Lower lobe of right lung (tissue), 2 donors: Measurements from ENCODE around the gene PRDM11. TPM values are rescaled to one million over a fixed set of nuclear protein-coding genes. Genes with fewer than 3 reads are reported as not detected.

ENCODE experiments used
- ATAC-seq, 2 donors: fragments of 200-7000 bp; cut with Tn5 transposase; one replicate each; pipeline ENCODE4 v1.9.1; 2020 to 2022; ENCODE audit warnings: mild to moderate bottlenecking in 2 of 2, moderate library complexity in 2 of 2
- DNase-seq: peaks from one replicate; pipeline ENCODE4 v3.0.0-alpha.2; 2020
- H3K27ac ChIP-seq: fragments of 200-600 bp; one replicate; pipeline ENCODE4 v1.8.0; 2022
- H3K27me3 ChIP-seq: fragments of 200-600 bp; one replicate; pipeline ENCODE4 v1.8.0; 2022; ENCODE audit warnings: low read depth
- H3K36me3 ChIP-seq: fragments of 200-600 bp; one replicate; pipeline ENCODE4 v1.8.0; 2022; ENCODE audit warnings: mild to moderate bottlenecking
- H3K4me1 ChIP-seq: fragments of 200-600 bp; one replicate; pipeline ENCODE4 v1.8.0; 2022
- H3K4me3 ChIP-seq: fragments of 200-600 bp; one replicate; pipeline ENCODE4 v1.8.0; 2022; ENCODE audit warnings: mild to moderate bottlenecking
- H3K9me3 ChIP-seq: fragments of 200-600 bp; one replicate; pipeline ENCODE4 v1.8.0; 2022
- intact Hi-C: fragments of 100-400 bp; cut with DNase I; formaldehyde crosslinking; loops from one replicate; pipeline ENCODE4 v1.11.0; 2022
- total RNA-seq: library from RNA; stranded (reverse); fragmentation: NEBNext Ultra II Directional; extraction: Animal tissue kit (Norgen Biotek cat#: 25700); gene quantifications from one replicate; pipeline ENCODE4 v1.2.1, GENCODE V29; 2021
- TF ChIP-seq, protein P1 (sequence below): fragments of 200-600 bp; IDR thresholded peaks from one replicate; pipeline ENCODE4 v1.8.0; 2022; ENCODE audit warnings: antibody characterized with exemption, mild to moderate bottlenecking
- donor health status: DM: no; HTN: yes; CAD: no; lungs with severe emphysema.

Gene PRDM11
- total RNA-seq, 1 donor from 2014 or later, result 15.1 TPM

DNA sequence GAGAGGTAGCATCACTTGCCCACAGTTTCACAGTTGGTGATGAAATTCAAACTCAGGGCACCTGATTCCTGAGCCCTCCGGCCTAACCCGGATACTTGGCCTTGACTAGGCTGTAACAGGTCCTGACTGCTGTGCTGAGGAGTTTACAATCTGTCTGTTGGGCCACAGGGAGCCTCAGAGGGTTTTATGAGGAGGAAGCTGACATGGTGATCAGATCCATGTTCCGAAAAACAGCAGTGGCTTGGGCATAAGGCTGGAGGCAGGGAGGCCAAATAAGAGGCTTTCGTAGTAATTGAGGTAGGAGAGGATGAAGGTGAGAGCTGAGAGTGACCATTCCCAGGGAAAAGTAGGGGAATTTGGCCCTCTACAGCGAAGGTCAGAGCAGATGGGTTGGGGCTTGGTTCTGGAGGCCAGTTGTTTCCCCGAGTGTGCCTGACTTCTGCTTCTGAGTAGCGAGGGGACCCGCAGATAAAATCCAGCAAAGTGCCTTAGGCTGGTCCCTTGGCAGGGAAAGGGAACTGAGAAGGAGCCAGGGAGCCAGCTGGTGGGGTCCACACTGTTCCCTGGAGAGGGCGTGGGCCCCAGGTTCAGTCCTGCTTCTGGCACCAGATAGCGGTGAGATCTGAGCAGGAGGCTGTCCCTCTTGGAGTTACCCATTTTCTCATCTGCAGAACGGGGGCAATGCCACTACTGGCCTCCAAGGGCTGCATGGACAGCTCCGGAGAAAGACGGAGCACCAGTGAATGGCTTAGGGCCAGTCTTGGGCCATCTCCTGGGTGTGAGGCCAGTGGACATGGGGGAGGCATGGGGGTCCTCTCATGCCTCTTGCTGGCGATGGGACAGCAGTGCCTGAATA is 6.5 kb downstream of the PRDM11 start:
- TF ChIP-seq, protein P1, sequence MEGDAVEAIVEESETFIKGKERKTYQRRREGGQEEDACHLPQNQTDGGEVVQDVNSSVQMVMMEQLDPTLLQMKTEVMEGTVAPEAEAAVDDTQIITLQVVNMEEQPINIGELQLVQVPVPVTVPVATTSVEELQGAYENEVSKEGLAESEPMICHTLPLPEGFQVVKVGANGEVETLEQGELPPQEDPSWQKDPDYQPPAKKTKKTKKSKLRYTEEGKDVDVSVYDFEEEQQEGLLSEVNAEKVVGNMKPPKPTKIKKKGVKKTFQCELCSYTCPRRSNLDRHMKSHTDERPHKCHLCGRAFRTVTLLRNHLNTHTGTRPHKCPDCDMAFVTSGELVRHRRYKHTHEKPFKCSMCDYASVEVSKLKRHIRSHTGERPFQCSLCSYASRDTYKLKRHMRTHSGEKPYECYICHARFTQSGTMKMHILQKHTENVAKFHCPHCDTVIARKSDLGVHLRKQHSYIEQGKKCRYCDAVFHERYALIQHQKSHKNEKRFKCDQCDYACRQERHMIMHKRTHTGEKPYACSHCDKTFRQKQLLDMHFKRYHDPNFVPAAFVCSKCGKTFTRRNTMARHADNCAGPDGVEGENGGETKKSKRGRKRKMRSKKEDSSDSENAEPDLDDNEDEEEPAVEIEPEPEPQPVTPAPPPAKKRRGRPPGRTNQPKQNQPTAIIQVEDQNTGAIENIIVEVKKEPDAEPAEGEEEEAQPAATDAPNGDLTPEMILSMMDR, result no peak
- H3K4me1 ChIP-seq, result peaks cover 16% of the 10 kb centered on the region
- ATAC-seq, result no peak

DNA sequence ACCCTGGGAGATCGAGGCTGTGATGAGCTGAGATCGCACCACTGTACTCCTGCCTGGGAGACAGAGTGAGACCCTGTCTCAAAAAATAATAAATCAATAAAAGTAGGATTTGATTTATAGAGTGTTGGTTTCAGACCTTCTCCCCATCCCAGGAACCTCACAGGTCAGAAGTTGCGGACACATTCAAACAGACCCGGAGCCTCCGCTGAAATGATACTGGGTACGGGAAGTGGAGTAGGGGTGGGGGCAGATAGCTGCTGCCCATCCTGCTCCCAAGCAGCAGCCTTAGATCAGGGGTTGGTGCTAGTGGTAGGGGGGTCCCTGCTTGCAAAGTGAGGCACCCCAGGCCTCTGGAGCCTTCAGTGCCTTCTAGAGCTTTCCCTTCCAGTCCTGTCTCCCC is 7.8 kb downstream of the PRDM11 start:
- H3K4me3 ChIP-seq, result no peak overlapping the region
- H3K36me3 ChIP-seq, result no peaks in the 10 kb centered on the region
- DNase-seq (no peak), ATAC-seq (no peak)
- no peaks in the 10 kb centered on the region for H3K9me3 ChIP-seq
- no peaks in the 10 kb centered on the region for H3K27me3 ChIP-seq
- peaks cover 22% of the 10 kb centered on the region for H3K4me1 ChIP-seq
- intact Hi-C loops, result no loop called here
- H3K27ac ChIP-seq, result no peak overlapping the region
- TF ChIP-seq, protein P1, result no peak

More for the DNA sequence above, 6.5 kb downstream of the PRDM11 start:
- no peaks in the 10 kb centered on the region for H3K27me3 ChIP-seq
- no peak overlapping the region for H3K27ac ChIP-seq
- H3K9me3 ChIP-seq, result no peaks in the 10 kb centered on the region
- intact Hi-C loops, result no loop called here
- DNase-seq, result no peak
- H3K36me3 ChIP-seq, result no peaks in the 10 kb centered on the region
- no peak overlapping the region for H3K4me3 ChIP-seq

- no peaks in the 10 kb centered on the region for H3K36me3 ChIP-seq
- ATAC-seq, result no peak
- peaks cover 22% of the 10 kb centered on the region for H3K4me1 ChIP-seq
- TF ChIP-seq, protein P1, result no peak
- H3K27ac ChIP-seq, result no peak overlapping the region
- intact Hi-C loops, result no loop called here
- H3K27me3 ChIP-seq, result no peaks in the 10 kb centered on the region
- no peaks in the 10 kb centered on the region for H3K9me3 ChIP-seq
- no peak overlapping the region for H3K4me3 ChIP-seq
- DNase-seq, result no peak
These were observed 8.7 kb downstream of the PRDM11 start for GRCh38 chr11:45155058-45155551.

DNA sequence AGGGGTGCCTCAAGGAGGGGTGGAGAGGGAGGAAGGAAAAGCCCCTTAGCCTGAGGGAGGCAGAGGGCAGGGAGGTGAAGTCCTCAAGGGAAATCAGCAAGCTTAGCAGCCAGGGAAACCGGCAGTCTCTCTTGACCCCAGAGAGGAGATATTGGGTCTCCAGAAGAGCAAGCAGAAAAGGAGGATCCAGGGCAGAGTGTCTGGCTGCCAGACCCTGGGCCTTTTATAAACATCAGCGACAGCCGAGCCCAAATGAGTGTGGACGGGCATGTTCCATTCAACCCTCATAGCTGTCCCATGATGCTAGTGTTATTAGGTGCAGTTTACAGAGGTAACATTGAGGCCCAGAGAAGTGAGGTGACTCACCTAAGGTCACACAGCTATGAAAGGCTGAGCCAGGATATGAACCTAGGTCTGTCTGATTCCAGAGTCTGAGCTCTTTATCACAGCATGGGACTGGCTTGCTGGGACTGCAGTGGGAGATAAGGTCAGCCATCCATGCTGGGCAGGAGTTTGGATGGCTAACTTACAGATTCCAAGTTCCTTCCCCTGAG is 9.3 kb downstream of the PRDM11 start:
- no peak for DNase-seq
- no peaks in the 10 kb centered on the region for H3K27me3 ChIP-seq
- intact Hi-C loops, result no loop called here
- H3K36me3 ChIP-seq, result no peaks in the 10 kb centered on the region
- no peak overlapping the region for H3K4me3 ChIP-seq
- peaks cover 22% of the 10 kb centered on the region for H3K4me1 ChIP-seq
- no peak overlapping the region for H3K27ac ChIP-seq
- TF ChIP-seq, protein P1, result no peak
- no peaks in the 10 kb centered on the region for H3K9me3 ChIP-seq
- ATAC-seq, result no peak

DNA sequence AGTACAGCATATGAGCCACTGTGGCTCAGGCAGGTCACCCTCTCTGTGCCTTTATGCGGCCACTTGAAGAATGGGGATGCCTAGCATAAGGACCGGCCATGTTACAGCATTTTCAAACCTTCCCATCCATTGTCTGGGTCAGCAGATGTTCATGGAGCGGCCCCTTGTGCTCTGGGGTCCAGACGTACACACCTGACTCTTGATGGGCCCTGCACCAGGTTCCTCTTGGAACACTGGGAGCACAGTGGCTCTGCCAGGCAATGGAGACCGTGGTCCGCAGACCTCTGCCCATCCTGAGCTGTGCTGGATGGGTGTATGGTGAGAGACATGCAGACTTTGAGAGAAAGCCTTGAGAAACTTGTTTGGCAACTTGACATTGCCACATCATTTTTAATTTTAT is 9.8 kb downstream of the PRDM11 start:
- no peak for DNase-seq
- no peak overlapping the region for H3K4me3 ChIP-seq
- H3K27me3 ChIP-seq, result no peaks in the 10 kb centered on the region
- ATAC-seq, result no peak
- no peaks in the 10 kb centered on the region for H3K9me3 ChIP-seq
- TF ChIP-seq, protein P1, result no peak
- H3K27ac ChIP-seq, result no peak overlapping the region
- no peaks in the 10 kb centered on the region for H3K36me3 ChIP-seq
- intact Hi-C loops, result no loop called here
- H3K4me1 ChIP-seq, result peaks cover 23% of the 10 kb centered on the region
